WI38 (cell line): ENCODE measurements around the gene KIF5C.
A peak's percentile ranks its signal among the peaks of the same experiment; 100 is the strongest.

ENCODE experiments used
- H3K4me3 ChIP-seq: 2 replicates; pipeline ENCODE4 v1.5.1; 2011; ENCODE audit warnings: low read depth, mild to moderate bottlenecking, control low read depth, low read length
- TF ChIP-seq, protein P1 (sequence below): IDR thresholded peaks from 2 replicates; pipeline ENCODE4 v1.5.1; 2012; ENCODE audit warnings: low read depth, mild to moderate bottlenecking, control low read depth, low read length

KIF5C gene

DNA sequence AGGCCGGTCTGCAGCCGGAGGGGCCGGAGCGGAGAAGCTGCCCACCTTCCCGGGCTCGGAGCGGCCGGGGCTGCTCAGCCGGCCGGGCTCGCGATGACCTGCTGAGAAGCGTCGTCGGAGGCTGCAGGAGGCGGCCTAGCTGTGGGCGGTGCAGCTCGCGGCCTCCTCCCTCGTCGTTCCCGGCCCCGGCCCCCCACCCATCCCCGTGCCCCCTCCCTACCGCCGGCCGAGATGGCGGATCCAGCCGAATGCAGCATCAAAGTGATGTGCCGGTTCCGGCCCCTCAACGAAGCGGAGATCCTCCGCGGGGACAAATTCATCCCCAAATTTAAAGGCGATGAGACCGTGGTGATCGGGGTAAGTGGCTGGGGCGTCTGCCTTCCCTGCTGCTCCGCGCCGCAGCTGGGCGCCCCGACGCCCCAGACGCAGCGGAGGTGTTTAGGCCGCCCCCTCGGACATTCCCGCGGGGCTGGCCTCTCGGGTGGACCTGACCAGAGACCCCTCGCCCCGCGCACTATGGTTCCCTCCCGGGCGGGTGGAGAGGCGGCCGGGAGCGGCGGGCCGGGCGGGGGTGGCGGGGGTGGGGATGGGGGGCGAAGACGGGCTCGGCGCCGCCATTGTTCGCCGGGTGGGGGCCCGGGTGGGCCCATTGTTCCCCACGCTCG lies 492 bp downstream of the KIF5C start:
- peak overlapping the region; percentile 18; the same call in 1 of the 2 replicates for H3K4me3 ChIP-seq
- TF ChIP-seq, protein P1, sequence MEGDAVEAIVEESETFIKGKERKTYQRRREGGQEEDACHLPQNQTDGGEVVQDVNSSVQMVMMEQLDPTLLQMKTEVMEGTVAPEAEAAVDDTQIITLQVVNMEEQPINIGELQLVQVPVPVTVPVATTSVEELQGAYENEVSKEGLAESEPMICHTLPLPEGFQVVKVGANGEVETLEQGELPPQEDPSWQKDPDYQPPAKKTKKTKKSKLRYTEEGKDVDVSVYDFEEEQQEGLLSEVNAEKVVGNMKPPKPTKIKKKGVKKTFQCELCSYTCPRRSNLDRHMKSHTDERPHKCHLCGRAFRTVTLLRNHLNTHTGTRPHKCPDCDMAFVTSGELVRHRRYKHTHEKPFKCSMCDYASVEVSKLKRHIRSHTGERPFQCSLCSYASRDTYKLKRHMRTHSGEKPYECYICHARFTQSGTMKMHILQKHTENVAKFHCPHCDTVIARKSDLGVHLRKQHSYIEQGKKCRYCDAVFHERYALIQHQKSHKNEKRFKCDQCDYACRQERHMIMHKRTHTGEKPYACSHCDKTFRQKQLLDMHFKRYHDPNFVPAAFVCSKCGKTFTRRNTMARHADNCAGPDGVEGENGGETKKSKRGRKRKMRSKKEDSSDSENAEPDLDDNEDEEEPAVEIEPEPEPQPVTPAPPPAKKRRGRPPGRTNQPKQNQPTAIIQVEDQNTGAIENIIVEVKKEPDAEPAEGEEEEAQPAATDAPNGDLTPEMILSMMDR: no peak

DNA sequence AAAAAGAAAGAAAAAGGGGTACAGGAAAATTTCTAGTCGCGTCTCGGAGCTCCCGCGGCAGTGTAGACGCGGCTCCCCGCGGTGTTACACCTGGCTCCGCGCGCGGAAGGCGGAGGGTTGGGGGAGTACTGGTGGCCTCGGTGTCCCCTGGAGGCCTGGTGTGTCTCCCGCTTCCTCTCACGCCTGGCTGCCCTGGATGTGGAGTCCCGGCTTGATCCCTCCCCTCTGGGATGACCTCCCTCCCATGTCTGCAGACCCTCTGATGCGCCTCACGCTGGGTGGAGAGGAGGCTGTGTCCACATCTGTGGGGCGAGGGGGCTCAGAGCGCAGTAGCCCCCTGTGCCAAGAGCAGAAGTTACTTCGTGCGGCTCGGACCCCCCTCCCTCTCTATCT lies 1.2 kb downstream of the KIF5C start:
- TF ChIP-seq, protein P1: no peak

DNA sequence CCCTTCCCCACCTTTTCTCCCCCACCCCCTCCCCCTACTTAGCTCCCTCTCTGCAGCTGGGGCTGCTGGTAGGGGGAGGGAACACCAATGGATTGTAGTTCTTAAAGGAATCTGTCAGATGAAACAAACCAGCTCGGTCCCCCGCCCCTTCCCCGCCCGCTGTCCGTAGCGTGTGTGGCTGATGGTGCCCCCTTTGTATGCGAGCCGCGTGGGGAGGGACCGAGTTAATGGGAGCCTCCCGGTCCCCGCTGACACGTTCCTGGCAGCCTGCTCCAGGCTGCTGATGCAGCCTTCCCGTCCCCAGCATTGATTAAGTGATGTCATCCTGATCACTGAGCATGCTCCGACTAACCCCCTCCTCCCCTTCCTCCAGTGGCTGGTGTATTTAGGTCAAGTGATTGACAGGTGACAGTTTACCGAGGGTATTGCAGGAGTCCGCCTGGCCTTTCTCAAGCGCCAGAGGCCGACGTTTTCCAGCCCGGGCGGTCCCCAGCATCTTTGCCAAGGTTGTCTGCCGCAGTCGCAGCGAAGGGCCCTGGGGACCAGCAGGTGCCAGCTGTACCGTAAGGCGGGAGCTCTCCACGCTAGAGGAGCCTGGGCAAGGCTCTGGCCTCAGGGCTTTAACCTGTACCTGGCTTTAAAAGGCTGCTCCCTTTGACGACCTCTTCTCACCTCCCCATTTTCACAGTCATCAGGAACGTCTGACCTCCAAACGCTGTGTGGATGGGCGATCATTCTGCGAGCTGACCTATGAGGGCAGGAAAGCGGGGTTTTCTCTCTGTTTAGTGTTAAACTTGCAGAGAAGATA lies 1.8 kb downstream of the KIF5C start:
- TF ChIP-seq, protein P1: no peak
- H3K4me3 ChIP-seq: no peak overlapping the region

More for the DNA sequence above, 1.2 kb downstream of the KIF5C start:
- no peak overlapping the region for H3K4me3 ChIP-seq

DNA sequence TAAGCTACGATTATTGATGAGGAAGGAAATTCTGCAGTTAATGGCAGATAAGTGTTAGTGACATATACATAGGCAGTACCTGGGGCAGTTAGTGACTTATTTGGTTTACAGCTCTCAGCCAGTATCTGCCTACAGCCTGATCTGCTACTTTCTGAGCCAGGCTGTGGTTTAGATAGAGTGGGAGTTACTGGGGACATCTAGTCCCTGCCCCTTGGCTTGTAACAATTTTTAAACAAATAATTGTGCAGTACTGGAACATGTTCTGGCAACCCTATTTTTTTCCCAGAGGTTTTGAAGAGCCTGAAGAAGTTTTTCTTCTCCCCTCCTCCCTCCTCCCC lies 2.3 kb downstream of the KIF5C start:
- TF ChIP-seq, protein P1: no peak
- no peak overlapping the region for H3K4me3 ChIP-seq

DNA sequence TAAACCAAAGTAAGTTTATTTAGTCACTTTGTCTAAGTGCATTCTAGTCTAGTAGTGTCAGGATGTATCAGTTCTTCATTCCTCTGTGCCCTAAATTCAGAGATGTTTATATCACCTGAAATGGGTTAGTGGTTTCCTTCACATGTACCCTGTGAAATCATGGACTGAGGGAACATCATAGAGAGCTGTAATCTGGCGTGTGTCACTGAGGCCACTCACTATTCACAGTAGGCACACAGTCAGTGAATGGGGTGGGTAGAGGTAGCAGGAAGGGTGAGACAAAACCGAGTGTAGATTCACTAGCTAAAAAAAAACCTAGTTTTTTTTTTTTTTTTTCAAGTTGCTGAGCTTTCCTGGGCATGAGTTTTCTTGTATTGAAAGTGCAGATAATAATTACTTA lies 5.6 kb downstream of the KIF5C start:
- H3K4me3 ChIP-seq: no peak overlapping the region
- TF ChIP-seq, protein P1: no peak

DNA sequence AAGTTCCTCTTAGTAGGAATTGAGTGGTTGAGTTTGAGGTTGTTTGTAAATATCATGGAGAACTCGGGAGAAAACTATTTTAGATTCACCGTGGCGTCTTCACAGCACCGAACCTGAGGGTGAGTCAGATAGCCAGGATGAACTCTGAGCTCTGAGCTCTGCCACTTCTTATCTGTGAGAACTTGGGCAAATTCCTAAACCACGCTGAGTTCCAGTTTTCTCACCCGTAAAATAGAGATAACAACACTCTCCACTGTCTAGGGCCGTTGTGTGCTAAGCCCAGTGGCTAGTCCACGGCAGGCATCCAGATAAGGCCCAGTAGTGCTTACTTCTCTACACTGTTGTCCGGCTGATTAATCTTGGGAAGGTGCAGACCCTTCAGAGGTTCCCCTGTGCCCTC lies 7.0 kb downstream of the KIF5C start:
- H3K4me3 ChIP-seq: no peak overlapping the region
- TF ChIP-seq, protein P1: no peak

DNA sequence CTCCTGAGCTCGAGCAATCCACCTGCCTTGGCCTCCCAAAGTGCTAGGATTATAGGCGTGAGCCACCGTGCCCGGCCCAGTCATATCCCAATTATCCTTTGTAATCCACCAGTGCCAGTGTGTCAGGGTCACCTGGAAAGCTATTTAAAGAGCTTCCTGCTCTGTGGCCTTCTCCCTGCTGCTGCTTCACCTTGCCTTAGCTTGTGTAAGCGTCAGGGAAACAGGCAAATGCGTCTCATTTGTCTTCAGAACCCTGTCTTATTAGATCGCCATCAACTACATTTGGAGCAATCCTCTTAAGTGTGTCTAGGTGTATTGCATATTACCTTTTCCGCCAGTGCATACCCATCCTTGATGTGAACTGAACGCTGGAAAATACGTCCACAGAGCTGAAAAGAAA lies 10.2 kb downstream of the KIF5C start:
- TF ChIP-seq, protein P1: no peak
- H3K4me3 ChIP-seq: no peak overlapping the region
